Naive thymus-derived CD4-positive, alpha-beta T cell (primary cell): Measurements from ENCODE around the gene QKI. TPM values are rescaled to one million over a fixed set of nuclear protein-coding genes. Genes with fewer than 3 reads are reported as not detected.

Experiments used
- ATAC-seq: fragments of 150-1000 bp; cut with Tn5 transposase; 2 replicates; pipeline ENCODE4 v1.10.0; 2021; ENCODE audit warnings: mild to moderate bottlenecking, moderate library complexity
- CTCF ChIA-PET: fragments of 350-600 bp; sonication (Branson Sonifier 250); formaldehyde crosslinking; loops from one replicate; lab custom pipeline; 2021; ENCODE audit warnings: antibody characterized with exemption; lab: Charles Lee
- POLR2A ChIA-PET: fragments of 350-600 bp; sonication (Branson Sonifier 250); formaldehyde crosslinking; loops from one replicate; lab custom pipeline; 2021; ENCODE audit warnings: antibody characterized with exemption, inconsistent platforms; lab: Charles Lee
- DNase-seq, 9 donors: peaks; one replicate each; pipeline versions ENCODE4 v3.0.0 to v3.0.0-alpha.2; 2020 to 2022; ENCODE audit warnings: mixed read lengths in 1 of 9
- H3K27ac ChIP-seq: one replicate; pipeline ENCODE4 v1.7.0; 2013; ENCODE audit warnings: mild to moderate bottlenecking, low read depth, low read length, moderate library complexity
- H3K27me3 ChIP-seq, 2 donors: one replicate each; pipeline ENCODE4 v1.7.0; 2013; ENCODE audit warnings: low read length in 2 of 2, mild to moderate bottlenecking in 2 of 2, moderate library complexity in 2 of 2; ENCODE audit not compliant: control insufficient read depth in 2 of 2, insufficient read depth in 2 of 2
- H3K36me3 ChIP-seq, 3 experiments: 1 replicate in 2 of 3; 2 replicates in 1 of 3; pipeline ENCODE4 v1.7.0; 2013; ENCODE audit warnings: low read length in 3 of 3, mild to moderate bottlenecking in 3 of 3, moderate library complexity in 1 of 3; ENCODE audit not compliant: insufficient read depth in 3 of 3, control insufficient read depth in 2 of 3
- H3K4me1 ChIP-seq, 2 donors: one replicate each; pipeline ENCODE4 v1.7.0; 2013; ENCODE audit warnings: low read length in 2 of 2, mild to moderate bottlenecking in 2 of 2, moderate library complexity in 1 of 2; ENCODE audit not compliant: control insufficient read depth in 2 of 2, insufficient read depth in 2 of 2
- H3K4me3 ChIP-seq: 2 replicates; pipeline ENCODE4 v1.7.0; 2013; ENCODE audit warnings: mild to moderate bottlenecking, low read length
- H3K9me3 ChIP-seq, 3 experiments: 1 replicate in 2 of 3; 2 replicates in 1 of 3; pipeline ENCODE4 v1.7.0; 2013; ENCODE audit warnings: low read length in 3 of 3; ENCODE audit not compliant: control insufficient read depth in 2 of 3
- H3K27ac Mint-ChIP-seq, 9 donors: one replicate each; pipeline ENCODE4 v1.8.0; 2020 to 2022; ENCODE audit warnings: mixed read lengths in 9 of 9, mild to moderate bottlenecking in 8 of 9, moderate library complexity in 5 of 9, inconsistent platforms in 2 of 9
- H3K27me3 Mint-ChIP-seq, 5 donors: one replicate each; pipeline ENCODE4 v1.8.0; 2021 to 2022; ENCODE audit warnings: mixed read lengths in 5 of 5, mild to moderate bottlenecking in 1 of 5
- H3K36me3 Mint-ChIP-seq, 5 donors: one replicate each; pipeline ENCODE4 v1.8.0; 2020 to 2022; ENCODE audit warnings: mixed read lengths in 5 of 5, mild to moderate bottlenecking in 3 of 5, inconsistent platforms in 1 of 5
- H3K4me1 Mint-ChIP-seq, 7 donors: one replicate each; pipeline ENCODE4 v1.8.0; 2020 to 2022; ENCODE audit warnings: mixed read lengths in 7 of 7, mild to moderate bottlenecking in 3 of 7, inconsistent platforms in 1 of 7
- H3K4me3 Mint-ChIP-seq, 10 donors: one replicate each; pipeline ENCODE4 v1.8.0; 2020 to 2022; ENCODE audit warnings: mild to moderate bottlenecking in 10 of 10, mixed read lengths in 10 of 10, moderate library complexity in 6 of 10, inconsistent platforms in 2 of 10
- H3K9me3 Mint-ChIP-seq, 11 donors: one replicate each; pipeline ENCODE4 v1.8.0; 2020 to 2022; ENCODE audit warnings: mixed read lengths in 11 of 11, mild to moderate bottlenecking in 4 of 11, inconsistent platforms in 1 of 11, moderate library complexity in 1 of 11
- intact Hi-C, 2 donors: fragments of 100-400 bp; cut with micrococcal nuclease; formaldehyde crosslinking; loops; one replicate each; pipeline ENCODE4 v1.15.1; 2023
- polyA plus RNA-seq, 2 donors: library from polyadenylated mRNA; unstranded; fragments of 300-500 nt; fragmentation: Illumina TruSeq; gene quantifications; one replicate each; pipeline ENCODE4 v1.2.3, GENCODE V29; 2021
- total RNA-seq, 6 experiments: library from RNA in 5 of 6; stranded (reverse) in 5 of 6; gene quantifications; 1 replicate in 5 of 6; 2 replicates in 1 of 6; pipeline ENCODE4 v1.2.3 and lab custom pipeline; 2021 to 2026

QKI gene
- total and polyA plus RNA-seq, 7 experiments from 2014 or later: 15.0 to 147 (median 72.5) TPM

DNA sequence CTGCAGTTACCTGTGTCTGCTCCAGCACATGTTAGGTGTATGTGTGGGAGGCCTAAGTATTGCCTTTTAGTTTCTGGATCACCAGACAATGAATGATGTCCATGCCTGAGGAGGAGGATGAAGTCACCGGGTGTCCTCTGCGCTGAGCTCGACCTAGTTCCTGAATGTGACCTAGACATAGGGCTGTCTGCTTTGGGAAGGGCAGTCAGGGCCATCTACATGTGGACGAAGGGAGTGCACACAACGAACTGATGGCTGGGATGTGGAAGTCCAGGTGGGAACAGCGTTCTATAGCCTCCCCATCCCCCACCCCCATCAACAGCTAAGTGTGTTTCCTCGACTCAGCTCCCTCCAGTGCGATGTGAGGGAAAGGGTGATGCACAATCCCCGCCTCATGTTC, 186.3 kb downstream of the QKI start:
- H3K4me3 Mint-ChIP-seq: no peak overlapping the region
- H3K4me1 Mint-ChIP-seq: no peaks in the 10 kb centered on the region
- H3K36me3 Mint-ChIP-seq: no peaks in the 10 kb centered on the region
- Histone ChIP-seq H3K27ac (no peak overlapping the region), H3K36me3 (no peaks in the 10 kb centered on the region), H3K4me3 (no peak overlapping the region), H3K27me3 (no peaks in the 10 kb centered on the region), H3K4me1 (no peaks in the 10 kb centered on the region), H3K9me3 (no peaks in the 10 kb centered on the region)
- POLR2A ChIA-PET: no interaction called here
- no peak overlapping the region for H3K27ac Mint-ChIP-seq
- DNase-seq (no peak), ATAC-seq (no peak)
- H3K27me3 Mint-ChIP-seq: peaks cover 0 to 13% (median 10%) of the 10 kb centered on the region in 5 donors
- CTCF ChIA-PET: no interaction called here
- peaks cover 0 to 4% (median 0%) of the 10 kb centered on the region in 11 donors for H3K9me3 Mint-ChIP-seq
- intact Hi-C loops: no loop called here

DNA sequence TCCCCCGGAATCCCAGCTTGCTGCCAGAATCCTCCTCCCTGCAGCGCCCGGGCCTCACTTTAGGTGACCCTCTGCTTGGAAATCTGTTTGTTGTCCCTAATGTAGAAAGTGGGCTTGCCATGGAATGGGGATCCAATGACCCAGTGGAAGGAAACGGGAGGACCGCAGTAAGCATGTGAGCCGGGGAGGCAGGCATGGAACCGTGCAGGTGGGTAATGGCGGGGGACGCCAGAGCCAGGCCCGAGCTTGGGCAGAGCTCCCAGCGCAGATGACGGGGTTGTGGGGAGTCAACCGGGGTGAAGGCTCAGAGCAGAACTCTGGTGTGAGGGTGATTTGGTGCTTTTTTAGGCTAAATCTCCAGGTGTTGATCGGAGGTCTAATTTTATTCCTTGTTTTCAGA, 188.3 kb downstream of the QKI start:
- CTCF ChIA-PET: no interaction called here
- Mint-ChIP-seq H3K4me1 (no peaks in the 10 kb centered on the region), H3K4me3 (no peak overlapping the region), H3K9me3 (peaks cover 0 to 4% (median 0%) of the 10 kb centered on the region in 11 donors), H3K27ac (peak overlapping the region in 1 of 9 donors; percentile 32), H3K36me3 (no peaks in the 10 kb centered on the region), H3K27me3 (peaks cover 0 to 19% (median 10%) of the 10 kb centered on the region in 5 donors)
- ATAC-seq (no peak), DNase-seq (no peak)
- POLR2A ChIA-PET: no interaction called here
- no peaks in the 10 kb centered on the region for H3K27me3 ChIP-seq
- no peaks in the 10 kb centered on the region for H3K9me3 ChIP-seq
- no peaks in the 10 kb centered on the region for H3K36me3 ChIP-seq
- no peak overlapping the region for H3K27ac ChIP-seq
- intact Hi-C loops: no loop called here
- H3K4me3 ChIP-seq: no peak overlapping the region
- no peaks in the 10 kb centered on the region for H3K4me1 ChIP-seq

DNA sequence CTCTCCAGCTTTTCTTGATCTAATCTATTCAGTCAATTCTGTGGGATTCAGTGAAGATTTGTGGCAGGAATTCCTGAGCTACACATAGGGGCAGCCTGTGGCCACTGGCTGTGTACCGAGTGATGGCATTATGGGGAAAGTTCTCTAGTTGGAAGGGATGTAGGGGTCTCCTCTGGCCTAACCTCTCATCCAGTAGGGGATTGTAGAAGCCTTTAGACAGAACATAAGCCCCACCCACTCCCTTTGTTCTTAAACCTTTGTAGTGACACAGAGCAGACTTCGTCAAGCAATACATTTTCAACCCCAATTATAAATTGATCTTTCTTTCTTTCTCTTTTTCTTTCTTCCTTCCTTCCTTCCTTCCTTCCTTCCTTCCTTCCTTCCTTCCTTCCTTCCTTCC, 188.9 kb downstream of the QKI start:
- DNase-seq (no peak), ATAC-seq (no peak)
- ChIA-PET CTCF (no interaction called here), POLR2A (no interaction called here)
- peaks cover 0 to 2% (median 0%) of the 10 kb centered on the region in 7 donors for H3K4me1 Mint-ChIP-seq
- H3K4me3 ChIP-seq: no peak overlapping the region
- H3K4me3 Mint-ChIP-seq: no peak overlapping the region
- H3K27ac ChIP-seq: no peak overlapping the region
- no peak overlapping the region for H3K27ac Mint-ChIP-seq
- H3K36me3 Mint-ChIP-seq: no peaks in the 10 kb centered on the region
- intact Hi-C loops: no loop called here
- H3K27me3 ChIP-seq: no peaks in the 10 kb centered on the region
- H3K27me3 Mint-ChIP-seq: peaks cover 0 to 24% (median 10%) of the 10 kb centered on the region in 5 donors
- H3K4me1 ChIP-seq: no peaks in the 10 kb centered on the region
- no peaks in the 10 kb centered on the region for H3K36me3 ChIP-seq
- H3K9me3 ChIP-seq: no peaks in the 10 kb centered on the region
- peaks cover 0 to 4% (median 0%) of the 10 kb centered on the region in 11 donors for H3K9me3 Mint-ChIP-seq

DNA sequence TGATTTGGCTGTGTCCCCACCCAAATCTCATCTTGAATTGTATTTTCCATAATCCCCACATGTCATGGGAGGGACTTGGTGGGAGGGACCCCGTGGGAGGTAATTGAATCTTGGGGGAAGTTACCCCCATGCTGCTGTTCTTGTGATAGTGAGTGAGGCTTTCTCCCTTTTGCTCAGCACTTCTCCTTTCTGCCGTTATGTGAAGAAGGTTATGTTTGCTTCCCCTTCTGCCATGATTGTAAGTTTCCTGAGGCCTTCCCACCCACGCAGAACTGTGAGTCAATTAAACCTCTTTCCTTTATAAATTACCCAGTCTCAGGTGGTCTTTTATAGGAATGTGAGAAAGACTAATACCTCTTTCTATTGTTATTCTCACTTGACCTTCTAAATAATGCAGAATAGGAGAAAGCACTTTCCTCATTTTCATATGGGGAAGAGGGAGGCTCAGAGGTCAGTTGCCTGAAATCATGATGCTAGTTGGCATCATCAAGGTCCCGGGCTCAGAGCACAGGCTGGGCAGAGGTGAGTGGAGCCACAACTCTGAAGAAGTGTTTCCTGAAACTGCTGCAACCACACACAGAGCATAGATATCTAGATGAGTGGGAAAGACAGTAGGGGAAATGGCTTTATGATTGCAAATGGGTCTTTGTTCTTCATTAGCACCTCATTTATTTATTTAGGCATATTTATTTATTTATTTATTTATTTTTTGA, 191.0 kb downstream of the QKI start:
- Histone ChIP-seq H3K9me3 (no peaks in the 10 kb centered on the region), H3K36me3 (no peaks in the 10 kb centered on the region), H3K27ac (no peak overlapping the region), H3K4me3 (no peak overlapping the region), H3K27me3 (no peaks in the 10 kb centered on the region), H3K4me1 (no peaks in the 10 kb centered on the region)
- Mint-ChIP-seq H3K9me3 (peaks cover 0 to 4% (median 0%) of the 10 kb centered on the region in 11 donors), H3K27ac (no peak overlapping the region), H3K4me1 (peaks cover 0 to 5% (median 0%) of the 10 kb centered on the region in 7 donors), H3K36me3 (no peaks in the 10 kb centered on the region), H3K4me3 (no peak overlapping the region), H3K27me3 (peaks cover 0 to 25% (median 10%) of the 10 kb centered on the region in 5 donors)
- ChIA-PET POLR2A (no interaction called here), CTCF (no interaction called here)
- no peak for DNase-seq
- ATAC-seq: no peak
- intact Hi-C loops: no loop called here

DNA sequence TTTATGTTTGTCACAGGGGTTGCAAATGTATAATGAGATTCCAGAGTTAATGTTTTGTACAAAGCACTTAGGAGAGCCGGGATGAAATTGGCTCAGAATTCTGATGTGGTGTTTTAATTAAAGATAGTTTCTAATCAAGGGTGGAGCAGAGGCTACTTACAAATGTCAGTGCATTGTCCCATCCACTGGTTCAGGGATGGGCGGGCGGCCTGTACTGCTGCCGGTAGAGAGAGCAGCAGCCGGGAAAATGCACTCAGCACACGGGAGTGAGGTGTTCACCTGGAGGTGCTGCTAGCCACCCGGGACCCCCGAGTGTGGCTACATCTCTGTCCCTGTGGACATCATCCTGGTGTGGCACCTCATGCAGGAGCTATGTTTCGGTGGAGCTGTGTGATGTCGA, 193.3 kb downstream of the QKI start:
- DNase-seq (no peak), ATAC-seq (no peak)
- Histone ChIP-seq H3K4me3 (no peak overlapping the region), H3K4me1 (no peaks in the 10 kb centered on the region), H3K27ac (no peak overlapping the region), H3K9me3 (no peaks in the 10 kb centered on the region), H3K36me3 (no peaks in the 10 kb centered on the region), H3K27me3 (no peaks in the 10 kb centered on the region)
- peaks cover 0 to 5% (median 0%) of the 10 kb centered on the region in 7 donors for H3K4me1 Mint-ChIP-seq
- H3K36me3 Mint-ChIP-seq: no peaks in the 10 kb centered on the region
- H3K4me3 Mint-ChIP-seq: no peak overlapping the region
- POLR2A ChIA-PET: interaction anchor here (0.8 kb wide), 1 partner anchor 204 kb away, joined by 3 read pairs; no protein-coding TSS in a partner anchor
- CTCF ChIA-PET: no interaction called here
- intact Hi-C loops: no loop called here
- H3K27me3 Mint-ChIP-seq: peaks cover 0 to 25% (median 10%) of the 10 kb centered on the region in 5 donors
- no peak overlapping the region for H3K27ac Mint-ChIP-seq
- H3K9me3 Mint-ChIP-seq: peaks cover 0 to 4% (median 0%) of the 10 kb centered on the region in 11 donors

DNA sequence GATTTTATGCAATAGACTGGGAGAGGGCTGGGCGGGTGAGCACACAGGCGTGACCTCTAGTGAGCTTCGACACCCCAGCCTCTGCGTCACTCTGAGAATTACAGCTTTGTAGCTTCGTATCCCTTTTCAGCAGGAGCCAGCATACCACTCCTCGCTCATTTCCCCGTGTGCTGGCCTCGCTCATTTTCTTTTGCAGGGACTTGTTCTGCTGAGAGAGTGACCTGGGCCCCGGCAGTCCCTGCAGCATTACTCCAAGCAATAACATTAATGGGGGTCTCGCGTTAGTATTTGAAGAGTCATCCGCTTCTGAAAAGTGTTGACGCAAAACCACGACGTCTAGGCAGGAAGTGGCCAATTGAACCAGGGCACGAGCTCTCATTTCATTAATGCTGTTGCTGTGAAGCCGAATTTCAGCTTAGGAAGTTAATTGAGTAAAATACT, 193.7 kb downstream of the QKI start:
- Mint-ChIP-seq H3K4me3 (no peak overlapping the region), H3K27me3 (peaks cover 0 to 25% (median 10%) of the 10 kb centered on the region in 5 donors), H3K4me1 (peaks cover 0 to 5% (median 0%) of the 10 kb centered on the region in 7 donors), H3K9me3 (peaks cover 0 to 4% (median 0%) of the 10 kb centered on the region in 11 donors), H3K36me3 (no peaks in the 10 kb centered on the region), H3K27ac (no peak overlapping the region)
- Histone ChIP-seq H3K4me1 (no peaks in the 10 kb centered on the region), H3K27me3 (no peaks in the 10 kb centered on the region), H3K9me3 (no peaks in the 10 kb centered on the region), H3K27ac (no peak overlapping the region), H3K4me3 (no peak overlapping the region), H3K36me3 (no peaks in the 10 kb centered on the region)
- ChIA-PET POLR2A (no interaction called here), CTCF (no interaction called here)
- no peak for DNase-seq
- no peak for ATAC-seq
- intact Hi-C loops: no loop called here

DNA sequence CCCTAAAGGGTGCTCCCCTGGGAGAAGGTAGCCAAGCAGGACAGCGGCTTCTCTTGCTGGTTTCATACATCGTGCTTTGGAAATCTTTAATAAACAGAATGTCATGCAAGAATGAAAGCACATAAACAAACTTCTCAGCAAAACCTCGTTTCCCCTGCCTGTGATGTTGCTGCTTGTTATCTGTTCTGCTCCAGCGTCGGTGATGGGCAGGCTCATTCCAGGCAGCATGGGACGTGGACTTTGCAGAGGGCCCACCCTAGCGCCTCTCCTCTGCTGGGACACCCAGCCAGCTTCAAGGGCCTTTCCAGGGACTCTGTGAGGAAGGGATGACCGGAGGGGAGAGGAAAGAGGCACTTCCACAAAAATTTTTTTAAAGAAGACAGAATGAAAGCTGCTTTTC, 197.7 kb downstream of the QKI start:
- ChIA-PET POLR2A (no interaction called here), CTCF (no interaction called here)
- Histone ChIP-seq H3K27me3 (no peaks in the 10 kb centered on the region), H3K4me1 (no peaks in the 10 kb centered on the region), H3K27ac (no peak overlapping the region), H3K9me3 (no peaks in the 10 kb centered on the region), H3K4me3 (no peak overlapping the region), H3K36me3 (no peaks in the 10 kb centered on the region)
- DNase-seq (no peak), ATAC-seq (no peak)
- Mint-ChIP-seq H3K27ac (no peak overlapping the region), H3K36me3 (no peaks in the 10 kb centered on the region), H3K4me1 (peaks cover 0 to 5% (median 0%) of the 10 kb centered on the region in 7 donors), H3K4me3 (no peak overlapping the region), H3K9me3 (no peaks in the 10 kb centered on the region), H3K27me3 (peaks cover 0 to 16% (median 4%) of the 10 kb centered on the region in 5 donors)
- intact Hi-C loops: no loop called here
